Renal cortical epithelial cell (primary cell): Measurements from ENCODE around the gene ASIC2. TPM values are rescaled to one million over a fixed set of nuclear protein-coding genes. Genes with fewer than 3 reads are reported as not detected.
A peak's percentile ranks its signal among the peaks of the same experiment; 100 is the strongest.

ENCODE experiments used
- DNase-seq: peaks from one replicate; pipeline ENCODE4 v3.0.0-alpha.2; 2011; ENCODE audit warnings: low read depth
- total RNA-seq: library from RNA; depleted of rRNA; stranded (reverse); fragments of >200 nt; gene quantifications from 2 replicates; pipeline ENCODE4 v1.2.3, GENCODE V29; 2014

The ASIC2 gene
- total RNA-seq, 1 donor from 2014 or later: 13.6 TPM

DNA sequence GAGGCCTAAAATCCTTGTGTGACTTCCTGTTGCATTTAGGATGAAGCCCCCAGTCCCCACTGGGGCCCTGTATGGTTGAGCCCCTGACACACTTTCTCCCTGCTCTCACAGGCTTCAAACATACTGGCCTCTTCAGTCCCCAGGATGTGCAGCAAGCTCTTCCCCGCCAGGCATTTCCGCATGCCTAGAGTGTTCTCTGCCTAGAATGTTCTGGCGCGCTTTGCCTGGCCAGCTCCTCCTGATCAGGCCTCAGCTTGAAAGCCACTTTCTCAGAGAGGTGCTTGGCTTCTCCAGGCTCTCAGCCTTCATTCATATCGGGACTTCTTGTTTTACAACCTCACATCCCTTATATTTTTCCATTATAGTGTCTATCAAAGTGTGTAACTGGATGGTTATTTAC lies 177.7 kb downstream of the ASIC2 start:
- no peak for DNase-seq

DNA sequence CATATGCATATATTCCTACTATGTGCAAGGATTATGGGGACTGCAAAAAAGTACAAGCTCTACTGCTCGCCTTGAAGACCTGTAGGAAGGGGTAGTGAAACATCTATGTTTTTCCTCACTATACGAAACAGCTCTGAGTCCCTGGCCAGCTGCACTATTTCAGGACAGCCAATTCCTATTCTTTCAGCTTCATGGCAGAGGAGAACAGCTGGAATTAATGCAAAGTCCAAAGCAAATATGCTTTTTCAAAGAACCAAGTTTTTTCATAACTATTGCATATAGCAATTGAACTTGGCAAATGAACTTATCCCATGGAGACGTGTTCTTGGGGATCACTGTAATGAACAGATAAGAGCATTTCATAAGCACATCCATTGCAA lies 179.1 kb downstream of the ASIC2 start:
- no peak for DNase-seq

DNA sequence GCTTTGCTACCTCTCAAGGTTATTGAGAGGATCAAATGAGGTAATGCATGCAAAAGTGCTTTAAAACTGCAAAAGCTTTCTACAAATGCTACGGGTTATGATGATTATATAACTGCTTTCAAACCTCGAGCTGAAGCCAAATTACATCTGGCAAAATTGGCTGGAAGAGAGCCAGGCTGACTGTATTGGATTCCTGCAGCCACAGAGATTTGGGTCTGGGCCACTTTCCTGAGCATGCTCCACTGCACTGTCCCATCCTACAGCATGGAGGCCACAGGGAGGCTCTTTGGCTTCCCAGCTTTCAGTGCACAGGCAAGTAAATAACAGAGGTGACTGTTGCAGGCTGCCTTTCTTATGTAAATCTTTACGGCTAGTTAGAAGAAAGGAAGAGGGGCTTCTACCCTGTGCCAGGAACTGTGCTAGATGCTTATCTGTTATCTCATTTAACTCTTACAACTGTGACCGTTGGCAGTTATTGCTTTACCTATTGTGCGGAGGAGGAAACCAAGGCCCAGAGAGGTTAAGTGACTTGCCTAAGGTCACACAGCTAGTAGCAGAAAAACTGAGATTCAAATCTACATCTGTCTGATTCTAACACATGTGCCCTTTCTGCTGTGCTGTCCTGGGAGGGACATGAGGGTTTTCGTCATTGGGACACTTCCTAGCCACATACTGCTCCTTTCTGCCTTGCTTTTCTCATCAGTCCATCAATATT lies 179.7 kb downstream of the ASIC2 start:
- DNase-seq: no peak

DNA sequence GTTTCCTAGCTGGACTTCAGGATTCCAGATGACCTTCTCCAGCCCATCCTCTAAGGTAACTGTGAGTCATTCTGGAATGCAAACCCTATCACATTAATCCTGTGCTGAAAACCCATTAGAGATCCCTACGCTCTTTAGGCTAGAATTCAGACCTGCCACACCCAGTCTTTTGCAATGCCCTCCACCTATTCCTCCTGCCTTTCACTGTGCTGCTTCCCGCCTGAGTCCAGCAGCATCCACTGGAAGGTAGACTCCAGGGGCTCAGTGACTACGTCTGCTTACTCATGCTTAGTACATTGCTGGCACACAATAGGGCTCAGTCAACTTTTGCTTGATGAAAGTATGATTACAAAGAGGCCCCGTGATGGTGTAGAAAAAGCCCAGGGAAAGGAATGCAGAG lies 180.3 kb downstream of the ASIC2 start:
- peak; percentile 73 for DNase-seq

DNA sequence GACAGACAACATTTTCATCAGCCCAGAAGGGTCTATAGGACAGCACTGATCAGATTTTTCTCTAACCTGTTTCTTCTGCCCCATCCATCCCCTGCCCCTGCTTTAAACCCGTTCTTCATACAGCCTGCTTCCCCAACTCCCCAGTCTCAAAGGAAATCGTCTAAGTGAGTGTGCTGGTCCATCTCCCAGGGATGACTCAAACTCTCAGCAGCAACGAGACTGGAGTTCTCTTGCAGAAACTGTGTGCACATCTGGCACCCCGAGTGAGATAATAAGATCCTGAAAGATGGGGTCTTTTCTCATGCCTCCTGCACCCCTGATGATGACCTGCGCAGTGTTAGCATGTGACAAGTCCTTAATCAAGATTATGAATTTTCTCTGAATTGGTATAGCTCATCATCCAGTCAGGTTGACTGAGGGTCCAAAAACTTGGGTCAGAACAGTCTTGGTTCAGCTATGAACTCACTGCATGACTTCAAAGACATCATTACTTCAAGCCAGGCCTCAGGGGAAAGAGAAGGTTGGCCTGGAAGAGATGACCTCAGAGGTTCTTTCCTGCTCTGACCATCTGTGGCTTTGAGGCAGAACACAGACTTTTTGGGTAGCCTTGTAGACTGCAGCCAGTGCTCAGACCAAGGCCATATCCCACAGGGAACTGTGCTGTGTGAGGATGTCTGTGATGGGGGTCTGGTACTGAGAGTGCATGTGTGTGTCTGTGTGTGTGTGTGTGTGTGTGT lies 183.6 kb downstream of the ASIC2 start:
- DNase-seq: no peak

DNA sequence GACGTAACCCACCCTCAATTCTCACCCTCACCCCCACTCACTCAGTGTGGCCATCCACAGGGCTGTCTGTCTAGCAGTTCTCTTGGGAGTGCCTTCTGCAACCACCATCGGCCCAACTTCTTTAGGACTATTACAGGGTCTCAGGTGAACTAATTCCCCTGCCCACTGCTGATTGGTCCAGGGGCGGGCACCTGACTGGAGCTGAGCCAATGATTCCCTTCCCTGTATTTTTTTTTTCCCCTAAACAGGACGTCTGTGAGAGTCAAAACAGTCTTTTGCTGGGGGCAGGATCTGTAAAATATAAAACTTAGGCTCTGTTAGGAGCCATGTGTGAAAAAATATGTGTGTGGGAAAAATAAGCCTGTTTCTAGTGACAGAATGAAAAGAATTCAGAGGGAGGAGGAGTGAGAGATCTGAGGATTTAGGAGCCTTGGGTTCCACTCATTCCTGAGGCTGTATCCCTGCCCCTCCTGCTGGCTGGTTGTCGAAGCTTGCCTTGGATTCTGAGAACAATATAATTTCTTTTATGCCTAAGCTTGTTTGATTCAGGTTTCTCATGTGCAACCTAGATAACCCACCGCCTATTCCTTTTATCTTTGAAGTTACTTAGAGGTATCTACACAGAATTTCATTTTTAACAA lies 186.4 kb downstream of the ASIC2 start:
- no peak for DNase-seq

DNA sequence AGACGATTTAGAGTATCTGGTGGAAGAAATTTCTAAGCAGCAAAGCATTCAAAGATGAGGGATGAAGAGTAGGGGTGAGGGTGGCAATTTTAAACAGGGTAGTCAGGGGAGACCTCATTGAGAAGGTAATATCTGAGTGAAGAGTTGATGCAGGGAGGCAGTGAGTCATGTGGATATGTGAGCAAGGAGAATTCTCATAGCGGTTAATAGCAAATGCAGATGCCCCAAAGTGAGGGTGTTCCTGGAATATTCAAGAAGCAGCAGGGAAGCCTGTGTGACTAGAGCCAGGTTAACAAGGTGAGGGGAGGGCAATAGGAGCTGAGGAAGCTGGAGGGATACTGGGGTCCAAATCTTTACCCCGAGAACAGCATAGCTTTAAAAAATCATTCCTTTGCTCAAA lies 187.2 kb downstream of the ASIC2 start:
- DNase-seq: no peak

DNA sequence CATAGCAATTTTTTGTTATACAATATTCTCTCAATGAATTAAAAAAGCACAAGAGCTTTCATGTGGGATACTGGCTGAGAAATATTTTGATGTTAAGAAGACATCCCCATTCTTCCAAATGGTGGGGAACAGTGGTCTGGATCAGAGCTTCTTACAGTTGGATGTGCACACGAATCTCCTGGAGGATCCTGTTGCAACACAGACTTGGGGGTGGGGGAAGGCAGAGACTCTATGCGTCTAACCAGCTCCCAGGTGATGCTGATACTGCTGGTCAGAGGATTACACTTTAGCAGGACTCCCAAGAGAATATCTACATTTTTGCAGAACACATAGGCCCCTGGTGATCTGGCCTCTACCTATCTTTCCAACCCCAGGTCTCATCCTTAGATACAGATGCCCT lies 193.2 kb downstream of the ASIC2 start:
- no peak for DNase-seq

DNA sequence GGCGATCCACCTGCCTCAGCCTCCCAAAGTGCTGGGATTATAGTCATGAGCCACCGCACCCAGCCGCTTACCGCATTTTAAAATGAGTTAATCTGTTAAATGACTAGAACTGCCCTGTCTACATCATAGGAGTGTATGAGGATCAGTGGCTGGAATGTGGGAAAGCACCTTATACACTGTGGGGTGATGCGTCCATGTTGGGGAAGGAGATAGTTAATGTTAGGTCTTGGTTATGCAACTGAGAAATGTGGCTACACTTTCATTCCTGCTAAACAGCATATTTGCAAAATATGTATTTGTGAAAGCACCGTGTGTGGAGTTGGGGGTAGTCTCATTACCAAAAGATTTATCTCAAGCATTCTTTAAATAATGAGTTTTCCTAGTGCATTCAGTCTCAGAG lies 193.8 kb downstream of the ASIC2 start:
- DNase-seq: no peak

DNA sequence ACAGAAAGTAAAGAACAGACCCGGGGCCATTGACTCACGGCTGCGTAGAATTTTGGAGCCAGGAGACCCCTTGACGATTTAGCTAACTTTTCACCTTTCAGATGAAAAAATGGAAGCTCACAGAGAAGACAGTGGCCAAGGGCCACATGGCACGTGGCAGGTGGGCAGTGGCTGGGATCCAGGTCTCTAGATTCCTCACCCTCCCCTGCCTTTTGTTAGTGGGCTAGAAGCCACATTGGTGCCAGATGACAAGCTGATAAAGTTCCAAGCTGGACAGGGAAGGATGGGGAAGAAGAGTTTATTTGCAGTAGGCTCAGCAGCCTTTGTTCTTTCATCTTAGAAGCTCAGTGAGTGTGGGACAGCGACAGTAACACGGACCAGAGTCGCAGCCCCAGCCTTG lies 195.7 kb downstream of the ASIC2 start:
- DNase-seq: no peak

DNA sequence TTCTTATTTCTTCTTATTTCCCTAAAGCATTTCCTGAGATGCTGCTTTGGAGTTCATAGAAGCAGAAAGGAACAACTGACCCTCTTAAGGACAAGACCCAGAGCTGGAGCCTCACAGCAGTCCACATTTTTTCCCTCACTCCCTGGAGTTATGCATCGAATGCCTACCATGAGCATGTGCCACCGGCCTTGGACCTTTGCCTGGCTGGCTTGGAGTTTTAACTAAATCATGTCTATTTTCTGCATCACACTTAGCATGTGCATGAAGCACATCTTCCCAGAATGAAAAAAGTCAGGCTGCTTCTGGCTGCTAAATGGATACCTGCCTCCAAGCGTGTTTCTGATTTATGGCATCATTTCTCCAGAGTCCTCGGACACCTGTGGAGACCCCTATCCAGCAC lies 196.9 kb downstream of the ASIC2 start:
- no peak for DNase-seq

DNA sequence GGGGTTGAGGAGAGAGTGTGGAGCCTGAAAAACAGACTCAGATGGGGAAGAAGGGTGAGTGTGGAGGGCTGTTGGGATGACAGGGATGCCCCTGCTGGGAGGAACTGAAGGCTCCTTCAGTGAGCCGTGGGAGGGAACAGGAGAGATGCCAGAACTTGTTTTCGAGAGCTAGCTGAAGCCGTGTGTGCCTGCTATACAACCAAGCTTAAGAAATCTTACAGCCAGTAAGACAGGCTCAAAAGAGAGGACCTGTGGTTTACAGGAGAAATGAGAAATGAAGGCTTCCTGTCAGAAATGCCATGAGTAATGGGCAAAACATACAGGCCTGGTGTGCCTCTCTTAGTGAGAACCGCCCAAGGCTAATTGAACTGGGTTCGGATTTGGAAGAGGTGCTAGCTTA lies 201.8 kb downstream of the ASIC2 start:
- DNase-seq: no peak

DNA sequence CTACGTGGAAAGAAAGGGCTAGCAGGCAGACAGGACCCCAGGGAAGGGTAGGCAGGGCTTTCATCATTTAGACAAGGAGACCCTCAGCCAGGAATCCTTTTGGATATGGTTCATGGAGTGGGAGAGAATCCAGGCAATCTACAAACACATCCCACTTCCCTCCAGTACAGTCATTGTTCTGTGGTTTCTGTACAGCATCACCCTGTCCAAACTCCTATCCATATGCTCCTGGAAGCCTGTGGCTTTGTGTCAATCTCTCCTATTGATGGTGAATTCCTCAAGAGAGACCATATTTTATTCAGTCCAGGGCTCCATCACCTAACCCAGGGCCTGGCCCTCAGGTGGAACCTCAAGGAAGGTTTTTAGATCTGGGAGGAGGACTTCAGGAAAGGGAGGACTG lies 202.3 kb downstream of the ASIC2 start:
- no peak for DNase-seq

DNA sequence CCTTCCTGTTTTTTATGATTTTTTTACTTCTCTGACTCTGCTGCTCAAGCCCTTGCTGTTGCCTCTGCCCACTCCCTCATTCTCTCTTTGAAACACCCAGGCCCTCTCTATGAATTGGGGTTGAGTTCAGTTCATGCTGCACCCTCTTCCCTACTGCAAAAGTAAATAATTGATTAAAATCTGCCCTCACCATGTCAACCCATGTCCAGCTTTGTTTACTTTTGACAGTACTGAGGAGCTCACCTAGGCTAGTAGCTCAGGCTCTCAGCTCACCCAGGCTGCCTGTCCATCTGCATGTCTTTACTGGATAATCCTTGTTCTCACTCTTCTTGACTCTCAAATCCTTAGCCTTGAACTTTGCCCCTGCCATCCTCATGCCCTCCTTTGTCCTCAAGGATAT lies 206.2 kb downstream of the ASIC2 start:
- peak; percentile 10 for DNase-seq

DNA sequence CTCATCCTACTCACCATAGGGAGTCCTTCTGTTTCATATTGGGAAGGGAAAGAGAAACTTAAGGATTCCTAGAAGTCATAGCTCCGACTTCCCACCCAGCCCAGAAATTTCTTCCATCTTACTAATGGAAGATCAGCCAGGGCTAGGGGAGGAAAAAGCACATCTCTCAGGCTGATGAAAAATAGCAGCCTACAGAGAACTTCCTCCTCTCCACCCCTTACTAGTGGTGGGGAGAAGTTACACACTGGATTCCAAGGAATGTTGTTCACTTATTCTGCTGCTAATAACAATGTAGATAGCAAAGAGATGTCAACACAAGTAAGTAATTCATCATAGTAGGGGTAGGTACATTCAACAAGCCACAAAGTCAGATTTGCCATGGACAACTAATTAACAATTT lies 207.1 kb downstream of the ASIC2 start:
- DNase-seq: peak; percentile 41

DNA sequence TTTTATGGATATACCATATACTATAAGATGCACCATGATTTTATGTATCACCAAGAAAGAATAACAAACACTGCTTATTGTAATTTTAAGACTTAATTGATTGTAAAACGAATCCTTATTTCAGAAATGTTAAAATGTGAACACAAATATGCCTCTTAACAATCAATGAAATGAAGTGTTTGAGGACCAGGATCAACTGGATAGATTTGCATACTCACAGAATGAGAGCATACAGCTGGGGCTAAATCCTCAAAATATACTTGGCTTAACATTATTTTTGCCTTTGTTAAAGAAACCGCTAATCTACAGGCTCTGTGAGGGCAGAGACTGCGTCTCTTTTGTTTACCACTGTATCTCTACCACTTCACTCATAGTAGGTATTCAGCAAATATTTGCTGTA lies 207.8 kb downstream of the ASIC2 start:
- no peak for DNase-seq

DNA sequence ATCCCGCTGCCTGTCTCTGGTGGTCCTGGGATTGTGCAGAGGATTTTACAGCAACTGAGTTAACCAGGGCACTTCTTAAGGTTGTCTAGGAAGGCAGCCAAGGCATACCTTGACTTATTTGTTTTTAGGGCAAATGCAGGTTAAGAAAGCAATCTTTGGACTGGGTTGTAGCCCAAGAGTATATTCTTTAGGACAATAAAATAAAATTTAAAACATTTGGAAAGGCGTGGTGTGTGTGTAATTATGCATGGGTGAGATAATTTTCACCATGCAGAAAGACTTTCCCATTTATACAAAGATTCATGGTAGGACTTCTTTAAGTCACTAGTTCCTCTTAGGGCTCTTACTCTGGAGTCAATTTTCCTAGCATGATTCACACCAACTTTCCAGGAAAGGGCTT lies 208.3 kb downstream of the ASIC2 start:
- no peak for DNase-seq

DNA sequence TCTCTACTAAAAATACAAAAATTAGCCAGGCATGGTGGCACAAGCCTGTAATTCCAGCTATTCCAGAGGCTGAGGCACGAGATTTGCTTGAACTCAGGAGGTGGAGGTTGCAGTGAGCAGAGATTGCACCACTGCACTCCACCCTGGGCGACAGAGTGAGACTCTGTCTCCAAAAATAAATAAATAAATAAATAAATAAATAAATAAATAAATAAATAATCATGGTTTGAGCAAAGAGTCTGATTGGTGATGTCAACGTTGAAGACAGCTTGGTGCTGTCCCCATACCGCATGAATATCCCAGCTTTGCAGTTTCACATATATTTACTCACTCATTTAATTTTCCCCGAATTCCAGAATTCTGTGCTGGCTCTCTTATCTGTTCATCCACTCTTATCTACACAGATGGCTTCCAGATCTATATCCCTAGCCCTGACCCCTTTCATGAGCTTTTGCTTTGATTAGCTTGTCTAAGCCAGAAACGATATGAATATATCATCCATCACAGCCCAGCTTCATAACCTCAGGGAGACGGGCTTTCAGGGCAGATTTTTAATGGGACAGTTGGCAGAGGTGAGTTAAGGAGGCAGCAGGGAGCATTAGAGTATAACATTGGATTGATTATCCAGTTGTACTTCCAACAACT lies 210.4 kb downstream of the ASIC2 start:
- DNase-seq: no peak

DNA sequence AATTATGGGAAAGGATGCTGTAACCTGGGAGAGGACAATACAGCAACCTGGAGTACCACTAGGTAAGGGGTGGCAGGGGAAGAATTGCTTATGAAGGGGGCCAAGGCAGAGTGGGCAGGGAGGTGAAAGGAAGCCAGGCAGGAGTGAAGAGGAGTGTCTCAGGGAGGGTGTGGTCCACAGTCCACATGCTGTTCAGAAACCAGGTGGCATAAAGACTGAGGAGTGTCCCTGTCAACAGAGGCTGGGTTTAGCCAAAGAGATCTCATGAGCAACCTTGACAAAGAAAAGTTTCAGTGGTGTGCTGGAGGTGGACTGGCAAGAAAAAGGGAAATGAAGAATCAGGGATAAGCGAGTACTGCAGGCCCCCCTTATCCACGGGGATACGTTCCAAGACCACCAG lies 213.0 kb downstream of the ASIC2 start:
- no peak for DNase-seq

DNA sequence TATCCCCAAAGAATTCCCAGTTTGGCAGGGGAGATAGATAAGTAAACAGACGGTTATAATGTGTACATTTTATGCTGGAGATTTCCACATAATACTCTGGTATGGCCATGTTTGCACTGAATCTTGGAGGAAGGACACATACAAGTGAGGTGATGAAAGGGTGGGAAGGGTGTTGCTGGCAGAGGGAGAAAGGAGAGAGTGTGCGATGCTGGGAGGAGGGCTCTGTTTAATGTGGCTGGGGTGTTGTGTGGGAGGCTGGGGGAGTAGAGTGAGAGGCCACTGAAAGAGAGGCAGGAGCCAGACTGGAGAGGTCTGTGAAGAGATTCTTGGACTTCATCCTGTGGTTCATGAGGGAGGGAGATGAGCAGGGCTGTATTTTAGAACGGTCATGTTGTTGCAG lies 213.9 kb downstream of the ASIC2 start:
- no peak for DNase-seq

DNA sequence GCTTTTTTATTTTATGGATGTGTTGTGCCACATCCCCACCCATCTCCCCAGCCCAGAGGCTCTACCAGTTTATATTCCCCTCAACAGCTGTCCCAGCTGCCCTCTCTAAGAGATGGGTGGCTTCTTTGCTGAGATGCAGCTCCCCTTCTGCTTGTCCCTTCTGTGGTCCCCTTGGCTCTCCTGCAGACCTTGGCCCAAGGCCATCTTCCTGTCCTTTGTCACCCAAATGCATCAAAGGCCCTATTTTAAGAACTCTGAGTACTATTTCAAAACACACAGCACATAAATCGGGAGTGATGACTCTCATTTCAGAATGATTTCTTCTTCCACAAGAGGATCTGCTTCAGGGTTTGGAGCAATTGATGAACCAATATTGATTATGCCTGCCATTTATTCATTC lies 216.1 kb downstream of the ASIC2 start:
- no peak for DNase-seq

DNA sequence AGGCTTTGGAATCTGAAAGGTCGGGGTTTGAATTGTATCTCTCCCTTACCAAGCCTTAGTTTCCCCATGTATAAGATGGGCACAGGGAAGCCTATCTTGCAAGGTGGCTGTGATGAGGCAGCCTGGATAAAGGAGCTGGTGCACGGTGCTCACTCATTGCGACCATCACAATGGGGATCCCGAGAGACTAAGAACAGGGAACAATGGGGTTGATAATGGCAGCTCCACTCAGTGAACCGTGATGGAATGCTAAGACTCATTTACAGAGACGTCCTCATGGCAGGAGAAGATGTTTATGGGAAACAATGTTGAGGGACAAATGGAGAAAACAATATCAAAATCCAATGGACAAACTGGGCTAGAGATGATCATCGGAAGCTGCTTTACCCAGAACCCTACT lies 219.7 kb downstream of the ASIC2 start:
- peak; percentile 80 for DNase-seq
